Brain (organoid and tissue), 1 donor: Measurements from ENCODE around the gene DUOX1. TPM values are rescaled to one million over a fixed set of nuclear protein-coding genes. Genes with fewer than 3 reads are reported as not detected.

Source experiments
- polyA plus RNA-seq: library from polyadenylated mRNA; stranded (reverse); fragments of 350-450 nt; fragmentation: Illumina TruSeq; extraction: RNeasy Lipid Tissue Mini Kit (QIAGEN cat#74804); gene quantifications from one replicate; pipeline ENCODE4 v1.2.3, GENCODE V29; 2015; ENCODE audit warnings: low read depth, low replicate concordance; ENCODE audit not compliant: insufficient read depth

The DUOX1 gene
- polyA plus RNA-seq, 1 donor from 2014 or later, result 1.3 TPM

Other genes with a start within 250 kb of the DUOX1 start
- gene TERB2, start 173.3 kb upstream of the DUOX1 start, polyA plus RNA-seq, result not detected
- gene SORD, start 106.8 kb upstream of the DUOX1 start, polyA plus RNA-seq, result 33.6 TPM
- gene DUOX2, start 15.8 kb upstream of the DUOX1 start, polyA plus RNA-seq, result 0.08 TPM
- not detected for gene DUOXA2, start 15.7 kb upstream of the DUOX1 start, polyA plus RNA-seq
- 1.5 TPM for gene DUOXA1, start 115 bp upstream of the DUOX1 start, polyA plus RNA-seq
- 93.7 TPM for gene SHF, start 58.0 kb downstream of the DUOX1 start, polyA plus RNA-seq
- gene SLC28A2, start 122.2 kb downstream of the DUOX1 start, polyA plus RNA-seq, result not detected
- 58.9 TPM for gene GATM, start 248.6 kb downstream of the DUOX1 start, polyA plus RNA-seq